Esophagus squamous epithelium (tissue), 5 donors: ENCODE measurements around the gene DGKD. TPM values are rescaled to one million over a fixed set of nuclear protein-coding genes. Genes with fewer than 3 reads are reported as not detected.

Source experiments
- DNase-seq: peaks from one replicate; lab custom pipeline; 2025; lab: John Stamatoyannopoulos, UW
- H3K27ac ChIP-seq, 4 donors: fragments of 200-600 bp; sonication (generic); one replicate each; pipeline ENCODE4 v1.5.1; 2016 to 2019; ENCODE audit warnings: mild to moderate bottlenecking in 1 of 4
- H3K27me3 ChIP-seq, 4 donors: fragments of 200-600 bp; sonication (generic); 1 replicate in 3 of 4; 2 replicates in 1 of 4; pipeline versions ENCODE4 v1.5.1 to v1.6.0; 2017 to 2021; ENCODE audit warnings: antibody characterized with exemption in 1 of 4
- H3K36me3 ChIP-seq, 3 donors: fragments of 200-600 bp; sonication (generic); one replicate each; pipeline ENCODE4 v1.5.1; 2016 to 2019
- H3K4me1 ChIP-seq, 3 donors: fragments of 200-600 bp; sonication (generic); one replicate each; pipeline ENCODE4 v1.5.1; 2017 to 2019
- H3K4me3 ChIP-seq, 4 donors: fragments of 200-600 bp; sonication (generic); 1 replicate in 3 of 4; 2 replicates in 1 of 4; pipeline ENCODE4 v1.5.1; 2016 to 2019; ENCODE audit warnings: mild to moderate bottlenecking in 2 of 4, moderate library complexity in 1 of 4
- H3K9me3 ChIP-seq, 3 donors: fragments of 200-600 bp; sonication (generic); one replicate each; pipeline ENCODE4 v1.5.1; 2016 to 2019
- CTCF ChIP-seq, 6 experiments: fragments of 450-650 bp in 4 of 6; fragments of 200-600 bp in 2 of 6; sonication (generic) in 2 of 6; IDR thresholded peaks; one replicate each; pipeline ENCODE4 v1.5.1; 2016 to 2019; ENCODE audit warnings: antibody characterized with exemption in 6 of 6, mild to moderate bottlenecking in 4 of 6, moderate library complexity in 4 of 6
- POLR2A ChIP-seq, 4 donors: fragments of 450-650 bp; IDR thresholded peaks; one replicate each; pipeline ENCODE4 v1.6.1; 2017; ENCODE audit warnings: antibody characterized with exemption in 4 of 4, mild to moderate bottlenecking in 4 of 4, moderate library complexity in 3 of 4
- WGBS, 2 donors: methylation state at CpG; one replicate each; pipeline ENCODE4 v1.1.5; 2018; 5-methylcytosine and 5-hydroxymethylcytosine counted together
- intact Hi-C: fragments of 100-400 bp; cut with DNase I; formaldehyde crosslinking; loops from one replicate; pipeline ENCODE4 v1.15.0; 2022
- small RNA-seq, 4 donors: library from RNA; depleted of rRNA; stranded (forward); fragments of <200 nt; gene quantifications; one replicate each; pipeline ENCODE3, GENCODE V24; 2016
- total RNA-seq, 4 donors: library from RNA; depleted of rRNA; stranded (reverse); fragments of >200 nt; gene quantifications; one replicate each; pipeline ENCODE4 v1.1.0, GENCODE V29; 2016
- donor health status: DM: yes; HTN: yes; CAD: no.

The DGKD gene
- total RNA-seq, 4 donors from 2014 or later = 2.3 to 10.9 (median 4.2) TPM

DNA sequence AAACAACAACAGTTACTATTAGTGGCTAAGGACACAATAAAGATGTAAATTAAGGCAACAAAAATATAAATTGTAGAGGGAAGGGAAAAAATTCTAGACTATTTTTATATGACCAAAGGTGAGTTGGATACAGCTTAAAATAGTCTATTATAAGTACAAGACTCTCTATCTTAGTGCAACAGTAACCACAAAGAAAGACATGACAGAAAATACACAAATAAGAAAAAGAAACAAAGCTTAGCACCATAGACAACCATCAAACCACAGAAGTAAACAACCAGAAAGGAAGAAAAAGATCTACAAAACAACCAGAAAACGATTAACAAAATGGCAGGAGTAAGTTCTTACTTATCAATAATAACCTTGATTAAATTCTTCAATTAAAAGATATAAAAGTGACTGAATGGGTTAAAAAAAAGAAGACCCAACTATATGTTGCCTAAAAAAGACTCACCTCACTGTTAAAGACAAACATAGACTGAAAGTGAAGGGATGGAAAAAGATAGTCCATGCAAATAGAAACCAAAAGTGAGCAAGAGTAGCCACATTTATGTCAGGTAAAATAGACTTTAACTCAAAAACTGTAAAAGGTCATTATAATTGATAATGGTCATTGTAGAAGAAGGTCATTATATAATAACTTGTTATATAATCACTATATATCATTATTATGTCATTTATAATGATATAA is 149.8 kb downstream of the DGKD start:
- TF ChIP-seq CTCF (IDR thresholded peaks at IDR 0.05) (no peak), POLR2A (IDR thresholded peaks at IDR 0.05) (no peak)
- WGBS, 2 donors = 84 to 88% methylated on average over 1 of the region's 1 CpG
- Histone ChIP-seq H3K4me3 (no peak overlapping the region), H3K27ac (no peak overlapping the region), H3K27me3 (no peaks in the 10 kb centered on the region), H3K9me3 (peaks cover 0 to 16% (median 4%) of the 10 kb centered on the region in 3 donors), H3K36me3 (peaks cover 0 to 86% (median 3%) of the 10 kb centered on the region in 3 donors), H3K4me1 (no peaks in the 10 kb centered on the region)
- intact Hi-C loops = loop anchor here (10.0 kb wide), 1 partner anchor 51 kb away; no protein-coding TSS in a partner anchor
- DNase-seq = no peak

GRCh38 chr2:233513953-233514655 is 159.8 kb downstream of the DGKD start:
- no peak overlapping the region for H3K4me3 ChIP-seq
- H3K36me3 ChIP-seq = peaks cover 0 to 68% (median 0%) of the 10 kb centered on the region in 3 donors
- intact Hi-C loops = no loop called here
- no peaks in the 10 kb centered on the region for H3K9me3 ChIP-seq
- no peak for DNase-seq
- no peaks in the 10 kb centered on the region for H3K27me3 ChIP-seq
- H3K27ac ChIP-seq = no peak overlapping the region
- 73 to 77% methylated on average over 7 of the region's 7 CpGs for WGBS, 2 donors
- no peaks in the 10 kb centered on the region for H3K4me1 ChIP-seq
- no peak for TF ChIP-seq CTCF (IDR thresholded peaks at IDR 0.05)

DNA sequence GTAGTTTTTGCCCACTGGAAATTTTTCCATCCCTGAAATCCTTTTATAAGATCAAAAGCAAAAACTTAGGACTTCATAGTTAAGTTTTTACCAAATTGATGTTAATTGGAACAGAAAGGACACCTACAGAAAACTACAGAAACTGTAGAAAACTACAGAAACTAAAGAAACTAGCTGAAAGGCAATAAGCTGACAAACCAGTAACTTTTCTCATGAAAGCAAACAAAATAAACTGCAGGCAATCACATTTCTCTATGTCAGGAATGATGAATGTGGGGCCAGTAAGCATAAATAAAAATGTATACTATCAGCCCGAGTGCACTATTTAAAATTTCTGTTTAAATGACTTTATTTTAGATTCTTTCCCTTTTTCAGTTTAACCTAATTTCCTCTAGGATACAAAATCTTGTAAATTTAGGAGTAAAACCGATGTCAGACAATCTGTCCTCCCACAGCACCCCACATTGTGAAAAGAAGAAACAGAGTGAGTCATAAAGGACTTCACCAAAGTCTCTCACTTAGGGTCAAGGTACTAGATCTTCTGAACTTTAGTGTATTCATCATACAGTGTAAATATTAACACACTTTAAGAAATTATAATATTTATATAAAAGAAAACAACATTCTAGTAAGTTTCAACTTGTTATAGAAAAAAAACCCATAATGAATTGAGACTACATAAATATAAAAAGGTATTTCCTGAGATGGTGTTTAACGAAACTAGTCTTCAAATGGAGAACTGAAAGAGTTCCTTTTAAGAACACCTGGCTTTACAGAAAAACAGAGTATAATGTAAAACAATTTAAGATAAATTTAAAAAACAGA is 165.7 kb downstream of the DGKD start:
- Histone ChIP-seq H3K36me3 (peaks cover 0 to 95% (median 0%) of the 10 kb centered on the region in 3 donors), H3K4me3 (no peak overlapping the region), H3K27ac (no peak overlapping the region), H3K27me3 (no peaks in the 10 kb centered on the region), H3K9me3 (no peaks in the 10 kb centered on the region), H3K4me1 (no peaks in the 10 kb centered on the region)
- intact Hi-C loops = no loop called here
- no peak for TF ChIP-seq CTCF (IDR thresholded peaks at IDR 0.05)
- no peak for TF ChIP-seq POLR2A (IDR thresholded peaks at IDR 0.05)
- WGBS, 2 donors = 61 to 70% methylated on average over 3 of the region's 3 CpGs
- DNase-seq = no peak

Small RNA genes within 50 kb of the gene (small RNA-seq; reads per million reads assigned to genes)
- gene RF00019 = 0 reads per million in 4 donors

Other genes starting within 250 kb of the DGKD start
- 10 to 100 TPM; 12.3 to 38.0 (median 22.8) TPM for gene ATG16L1, start 102.8 kb upstream of the DGKD start, total RNA-seq
- gene SAG, start 46.7 kb upstream of the DGKD start, total RNA-seq = not detected
- 10 to 100 TPM; 18.7 to 32.8 (median 23.0) TPM for gene USP40, start 212.3 kb downstream of the DGKD start, total RNA-seq